ENCODE data around the gene DST. TPM values are rescaled to one million over a fixed set of nuclear protein-coding genes. Genes with fewer than 3 reads are reported as not detected.

Gene DST
- total RNA-seq, 1 experiment from 2014 or later: 91.9 TPM

- Histone ChIP-seq H3K23ac (ENCODE audit: insufficient read length, low read depth, low read length) (no peak overlapping the region), H3K4me1 (ENCODE audit: insufficient read depth, low read length) (no peaks in the 10 kb centered on the region), H4K91ac (ENCODE audit: insufficient read length, low read depth, low read length) (no peak overlapping the region), H3K18ac (ENCODE audit: insufficient read length, low read depth, low read length) (no peak overlapping the region), H3K9me3 (ENCODE audit: control insufficient read depth, low read depth, low read length) (no peaks in the 10 kb centered on the region), H3K14ac (ENCODE audit: insufficient read depth, low read length) (no peak overlapping the region), H3K4me2 (ENCODE audit: insufficient read depth, insufficient read length, low read length) (no peak overlapping the region), H2BK12ac (ENCODE audit: insufficient read length, low read depth, low read length) (no peak overlapping the region), H3K56ac (ENCODE audit: insufficient read length, low read depth, low read length) (no peak overlapping the region), H2BK120ac (ENCODE audit: low read depth, low read length, poor library complexity, severe bottlenecking) (no peak overlapping the region), H2AFZ (ENCODE audit: low read length) (no peak overlapping the region), H2AK5ac (ENCODE audit: insufficient read length, low read length) (no peak overlapping the region), H3K23me2 (ENCODE audit: insufficient read length, low read depth, low read length, poor library complexity, severe bottlenecking) (no peaks in the 10 kb centered on the region), H3K27me3 (ENCODE audit: insufficient read depth, low read length) (no peaks in the 10 kb centered on the region), H3T11ph (ENCODE audit: low read length) (no peak overlapping the region), H2BK15ac (ENCODE audit: low read depth, low read length) (no peak overlapping the region), H3K27ac (ENCODE audit: insufficient read length, low read depth, low read length) (no peak overlapping the region), H3K79me2 (ENCODE audit: insufficient read depth, low read length) (no peaks in the 10 kb centered on the region), H4K20me1 (ENCODE audit: control insufficient read depth, insufficient read depth, insufficient read length) (no peaks in the 10 kb centered on the region), H3K4ac (ENCODE audit: low read depth, low read length) (no peak overlapping the region), H4K8ac (replicated peaks; ENCODE audit: insufficient read length, low read depth, low read length) (no peak overlapping the region), H2BK5ac (ENCODE audit: insufficient read length, low read length) (no peak overlapping the region), H4K5ac (ENCODE audit: insufficient read length, low read depth, low read length) (no peak overlapping the region), H3K9ac (ENCODE audit: extremely low read depth, insufficient read length, low read length) (no peak overlapping the region), H2BK20ac (ENCODE audit: low read depth, low read length, poor library complexity, severe bottlenecking) (no peak overlapping the region), H3K79me1 (ENCODE audit: insufficient read depth, low read depth, low read length, poor library complexity, severe bottlenecking) (no peaks in the 10 kb centered on the region)
- H3K4me3 Mint-ChIP-seq: no peak overlapping the region
- H3K27ac Mint-ChIP-seq: no peak overlapping the region
- DNase-seq: no peak
- H3K9me3 Mint-ChIP-seq: no peaks in the 10 kb centered on the region
- TF ChIP-seq CTCF (conservative IDR thresholded peaks at IDR 0.05): no peak
- no CpG with 5 or more reads among the region's 6 CpGs for WGBS (ENCODE audit: extremely low coverage, insufficient read length, low lambda C conversion rate)
- peaks cover 11 to 39% (median 28%) of the 10 kb centered on the region in 3 experiments; a peak in 6 of 7 replicates for H3K36me3 Mint-ChIP-seq (ENCODE audit: insufficient read depth in 1 of 3, low read depth in 3 of 3)
- H3K4me1 Mint-ChIP-seq: no peaks in the 10 kb centered on the region
- no peaks in the 10 kb centered on the region for H3K27me3 Mint-ChIP-seq (ENCODE audit: low read depth)
Measured at GRCh38 chr6:56625356-56625755, 17.3 kb downstream of the DST start.
